GM12864 (cell line): ENCODE measurements around the gene MDP1.

Experiments
- DNase-seq: peaks from one replicate; pipeline ENCODE4 v3.0.0-alpha.2; 2011; ENCODE audit warnings: low read depth
- H3K4me3 ChIP-seq: 2 replicates; pipeline ENCODE4 v1.5.1; 2011; ENCODE audit warnings: mild to moderate bottlenecking, low read depth, low read length, control low read depth
- TF ChIP-seq, protein P1 (sequence below): IDR thresholded peaks from 2 replicates; pipeline ENCODE4 v1.5.1; 2011; ENCODE audit warnings: low read depth, mild to moderate bottlenecking, moderate library complexity, low read length, control low read depth, inconsistent platforms; ENCODE audit errors: missing control alignments

MDP1 gene

GRCh38 chr14:24215495-24216344 is at the start of gene MDP1:
Gene MDP1 (minus strand): TSS chr14:24216066. CDS start chr14:24215955, 111 bp downstream.
- peak within 1 kb of the TSS; percentile 81 for H3K4me3 ChIP-seq
- peak; percentile 74 for DNase-seq
- TF ChIP-seq, protein P1, sequence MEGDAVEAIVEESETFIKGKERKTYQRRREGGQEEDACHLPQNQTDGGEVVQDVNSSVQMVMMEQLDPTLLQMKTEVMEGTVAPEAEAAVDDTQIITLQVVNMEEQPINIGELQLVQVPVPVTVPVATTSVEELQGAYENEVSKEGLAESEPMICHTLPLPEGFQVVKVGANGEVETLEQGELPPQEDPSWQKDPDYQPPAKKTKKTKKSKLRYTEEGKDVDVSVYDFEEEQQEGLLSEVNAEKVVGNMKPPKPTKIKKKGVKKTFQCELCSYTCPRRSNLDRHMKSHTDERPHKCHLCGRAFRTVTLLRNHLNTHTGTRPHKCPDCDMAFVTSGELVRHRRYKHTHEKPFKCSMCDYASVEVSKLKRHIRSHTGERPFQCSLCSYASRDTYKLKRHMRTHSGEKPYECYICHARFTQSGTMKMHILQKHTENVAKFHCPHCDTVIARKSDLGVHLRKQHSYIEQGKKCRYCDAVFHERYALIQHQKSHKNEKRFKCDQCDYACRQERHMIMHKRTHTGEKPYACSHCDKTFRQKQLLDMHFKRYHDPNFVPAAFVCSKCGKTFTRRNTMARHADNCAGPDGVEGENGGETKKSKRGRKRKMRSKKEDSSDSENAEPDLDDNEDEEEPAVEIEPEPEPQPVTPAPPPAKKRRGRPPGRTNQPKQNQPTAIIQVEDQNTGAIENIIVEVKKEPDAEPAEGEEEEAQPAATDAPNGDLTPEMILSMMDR = peak; percentile 88

DNA sequence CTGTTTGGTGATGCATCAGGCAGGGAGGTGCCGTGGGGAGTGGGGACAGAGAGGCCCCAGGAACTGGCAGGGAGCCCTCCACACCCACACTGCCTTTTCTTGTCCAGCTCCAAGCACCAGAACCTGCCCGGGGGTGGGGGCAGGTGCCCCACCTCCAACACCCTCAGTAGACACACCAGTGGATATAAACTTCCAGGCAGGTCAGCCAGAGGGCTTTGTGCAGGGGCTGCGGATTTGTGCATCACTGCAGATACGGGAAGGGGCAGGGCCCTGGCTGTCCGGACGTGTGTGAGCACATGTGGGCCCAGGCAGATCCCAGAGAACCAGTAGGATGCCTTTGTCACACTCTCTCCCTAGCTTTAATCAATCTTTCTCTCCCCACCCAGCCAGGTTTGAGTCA is 48.4 kb upstream of the MDP1 start:
- no peak overlapping the region for H3K4me3 ChIP-seq
- TF ChIP-seq, protein P1 = no peak
- no peak for DNase-seq

DNA sequence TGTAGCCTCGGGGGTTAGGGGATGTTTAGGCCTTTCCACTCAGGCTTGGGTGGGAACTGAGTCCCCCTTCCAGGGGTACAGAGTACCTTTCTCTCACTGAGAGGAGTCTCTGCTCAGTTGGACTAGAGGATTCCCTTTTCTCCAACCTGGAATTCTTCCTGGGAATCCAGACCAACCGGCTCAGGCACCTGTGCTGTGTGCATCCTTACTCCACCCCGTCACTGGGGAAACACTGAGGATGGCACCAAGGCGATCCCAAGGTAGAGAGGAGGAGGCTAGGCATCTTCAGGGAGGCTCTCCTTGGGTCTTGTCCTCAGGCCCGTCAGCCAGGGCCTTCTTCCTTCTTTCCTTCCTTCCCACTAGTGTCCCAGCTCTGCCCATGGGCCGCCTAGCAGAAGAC is 48.0 kb upstream of the MDP1 start:
- DNase-seq = no peak
- TF ChIP-seq, protein P1 = no peak
- H3K4me3 ChIP-seq = no peak overlapping the region

- no peak within 1 kb of the TSS for H3K4me3 ChIP-seq
- TF ChIP-seq, protein P1 = no peak
- no peak for DNase-seq
These were observed 47.2 kb upstream of the MDP1 start, which contains the start of gene TGM1 for GRCh38 chr14:24262821-24263733. Gene TGM1 (minus strand): TSS chr14:24263177. CDS start chr14:24262352, 825 bp downstream.

DNA sequence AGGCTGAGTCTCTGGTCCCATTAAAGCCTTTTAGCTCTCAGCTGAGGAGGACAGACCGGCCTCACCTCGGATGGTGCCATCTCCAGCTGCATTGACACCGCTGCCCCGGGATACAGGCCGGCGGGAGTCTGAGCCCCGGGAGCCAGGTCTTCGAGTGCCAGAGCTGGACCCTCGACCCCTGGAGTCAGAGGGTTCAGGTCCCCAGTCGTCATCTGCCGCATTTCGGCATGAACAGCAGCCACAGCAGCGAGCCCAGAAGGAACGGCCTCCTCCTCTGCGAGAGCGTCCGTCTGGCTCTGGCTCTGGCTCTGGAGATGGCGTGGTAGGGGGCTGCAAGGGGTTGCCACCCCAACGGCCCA is 46.1 kb upstream of the MDP1 start:
- no peak overlapping the region for H3K4me3 ChIP-seq
- TF ChIP-seq, protein P1 = no peak
- no peak for DNase-seq

DNA sequence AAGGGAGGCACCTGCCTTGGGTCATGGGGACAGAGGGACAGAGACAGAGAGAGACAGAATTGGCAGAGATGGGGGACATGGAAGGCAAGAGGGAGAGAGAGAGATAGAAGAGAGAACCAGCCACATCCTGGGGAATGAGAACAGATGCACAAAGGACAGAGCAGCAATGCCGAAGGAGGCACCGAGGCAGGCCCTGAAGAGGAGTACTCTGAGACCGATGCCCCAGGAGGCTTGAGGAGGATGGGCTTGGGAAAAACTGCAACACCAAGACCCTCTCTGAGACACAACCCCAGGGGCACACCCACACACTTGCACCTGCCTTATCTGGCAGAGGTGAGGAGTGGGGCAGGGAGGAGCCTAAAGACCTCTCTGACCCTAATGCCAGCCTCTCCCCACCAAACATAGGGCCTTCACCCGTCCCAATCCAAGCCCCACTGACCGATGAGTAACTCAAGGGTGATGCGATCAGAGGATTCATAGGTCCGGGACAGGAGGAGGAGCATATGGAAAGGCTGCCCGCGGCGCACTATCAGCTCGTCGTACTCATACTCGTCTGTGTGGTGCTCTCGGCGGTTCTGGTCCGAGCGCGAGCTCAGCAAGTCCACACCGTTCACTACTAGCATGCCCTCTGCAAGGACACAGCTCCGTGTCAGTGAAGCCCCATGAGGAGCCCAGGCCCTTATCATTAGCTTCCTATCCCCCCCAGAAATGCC is 45.5 kb upstream of the MDP1 start:
- TF ChIP-seq, protein P1 = no peak
- DNase-seq = no peak
- H3K4me3 ChIP-seq = no peak overlapping the region
